ENCODE measurements around the gene NR2F2. TPM values are rescaled to one million over a fixed set of nuclear protein-coding genes. Genes with fewer than 3 reads are reported as not detected.

Gene NR2F2
- total and polyA plus RNA-seq, 2 of the 13 experiments (the other 11 are each of a cell fraction or from before 2014, with no cell fraction given): 3.5 to 4.7 TPM

- ChIA-PET CTCF (ENCODE audit: low intra/inter-chr PET ratio, low total read pairs) (no interaction called here), POLR2A (no interaction called here)
- Histone ChIP-seq H3K36me3 (replicated peaks in 1 of 2; ENCODE audit: control insufficient read depth in 1 of 2, insufficient read depth in 2 of 2, low read length in 2 of 2) (peaks cover 1 to 5% of the 10 kb centered on the region in 2 experiments; a peak in 3 of 5 replicates), H3K9me3 (ENCODE audit: low read length) (no peaks in the 10 kb centered on the region), H3K4me3 (replicated peaks in 1 of 3; ENCODE audit: insufficient read depth in 1 of 3, low read depth in 2 of 3, low read length in 3 of 3) (no peak overlapping the region), H4K20me1 (ENCODE audit: insufficient read depth, low read length) (no peaks in the 10 kb centered on the region), H2AFZ (ENCODE audit: low read length) (no peak overlapping the region), H3K27me3 (ENCODE audit: control insufficient read depth in 1 of 2, insufficient read depth in 2 of 2, low read length in 2 of 2) (no peaks in the 10 kb centered on the region), H3K27ac (ENCODE audit: extremely low read length, insufficient read depth, low read length) (no peak overlapping the region), H3K4me1 (ENCODE audit: insufficient read depth, low read length) (peaks cover 43% of the 10 kb centered on the region), H3K9ac (ENCODE audit: insufficient read depth, low read depth, low read length) (no peak overlapping the region), H3K79me2 (ENCODE audit: insufficient read depth, low read length) (peaks cover 46% of the 10 kb centered on the region), H3K4me2 (ENCODE audit: low read depth, low read length) (no peak overlapping the region)
- FAIRE-seq (no peak), DNase-seq (ENCODE audit: low spot score) (no peak), ATAC-seq (no peak)
- BruUV-seq (replicated peaks): no TSS peak
- WGBS (ENCODE audit: low lambda C conversion rate): 98% methylated on average over 37 of the region's 41 CpGs
- TF ChIP-seq ZNF280B (CRISPR knock-in tag; IDR thresholded peaks at IDR 0.05; ENCODE audit: borderline replicate concordance) (no peak), ZSCAN20 (CRISPR knock-in tag; IDR thresholded peaks at IDR 0.05; ENCODE audit: borderline replicate concordance) (no peak)
- in situ Hi-C loops (cut with HindIII; ENCODE audit: extremely low pct_ligation_motif_present, low pct_unique_long_range_greater_than_20kb) (loop anchor here (10.0 to 25.0 kb wide), 4 partner anchors 579 to 1667 kb away; no protein-coding TSS in a partner anchor), intact Hi-C loops (cut with micrococcal nuclease; ENCODE audit: unreplicated experiment) (no loop called here)
Measured at GRCh38 chr15:96341513-96342405, 11.3 kb downstream of the NR2F2 start.

- DNase-seq (ENCODE audit: low spot score): no peak
- Histone ChIP-seq H3K4me1 (ENCODE audit: insufficient read depth, low read length) (peaks cover 43% of the 10 kb centered on the region), H3K36me3 (replicated peaks in 1 of 2; ENCODE audit: control insufficient read depth in 1 of 2, insufficient read depth in 2 of 2, low read length in 2 of 2) (peaks cover 1 to 5% of the 10 kb centered on the region in 2 experiments; a peak in 3 of 5 replicates), H3K4me3 (replicated peaks in 1 of 3; ENCODE audit: insufficient read depth in 1 of 3, low read depth in 2 of 3, low read length in 3 of 3) (no peak overlapping the region), H3K9me3 (ENCODE audit: low read length) (no peaks in the 10 kb centered on the region), H2AFZ (ENCODE audit: low read length) (no peak overlapping the region), H4K20me1 (ENCODE audit: insufficient read depth, low read length) (no peaks in the 10 kb centered on the region), H3K4me2 (ENCODE audit: low read depth, low read length) (no peak overlapping the region), H3K27ac (ENCODE audit: extremely low read length, insufficient read depth, low read length) (no peak overlapping the region), H3K27me3 (ENCODE audit: control insufficient read depth in 1 of 2, insufficient read depth in 2 of 2, low read length in 2 of 2) (no peaks in the 10 kb centered on the region), H3K79me2 (ENCODE audit: insufficient read depth, low read length) (peaks cover 38% of the 10 kb centered on the region), H3K9ac (ENCODE audit: insufficient read depth, low read depth, low read length) (no peak overlapping the region)
- FAIRE-seq: no peak
- BruUV-seq (replicated peaks): no TSS peak
- CTCF ChIA-PET (ENCODE audit: low intra/inter-chr PET ratio, low total read pairs): no interaction called here
- WGBS (ENCODE audit: low lambda C conversion rate): 93% methylated on average over 14 of the region's 16 CpGs
- POLR2A ChIA-PET: interaction anchor here (1.1 kb wide), 1 partner anchor 8 kb away, joined by 3 read pairs; no protein-coding TSS in a partner anchor
- no peak for ATAC-seq
- intact Hi-C loops (cut with micrococcal nuclease; ENCODE audit: unreplicated experiment): no loop called here
- in situ Hi-C loops (cut with HindIII; ENCODE audit: extremely low pct_ligation_motif_present, low pct_unique_long_range_greater_than_20kb): loop anchor here (10.0 to 25.0 kb wide), 4 partner anchors 580 to 1668 kb away; no protein-coding TSS in a partner anchor
- no peak for TF ChIP-seq ZNF17 (CRISPR knock-in tag; IDR thresholded peaks at IDR 0.05)
- TF ChIP-seq TBX2 (CRISPR knock-in tag; IDR thresholded peaks at IDR 0.05; ENCODE audit: borderline replicate concordance): no peak
- no peak for TF ChIP-seq WIZ (CRISPR knock-in tag; IDR thresholded peaks at IDR 0.05)
- TF ChIP-seq ZBED4 (CRISPR knock-in tag; IDR thresholded peaks at IDR 0.05; ENCODE audit: borderline replicate concordance): no peak
- no peak for TF ChIP-seq FOXK2 (IDR thresholded peaks at IDR 0.05)
- no peak for TF ChIP-seq TIGD3 (CRISPR knock-in tag; IDR thresholded peaks at IDR 0.05; ENCODE audit: borderline replicate concordance)
Measured at GRCh38 chr15:96342406-96343112, 12.1 kb downstream of the NR2F2 start.
